IPS DF 6.9 (cell line): ENCODE results near the gene PFKL.

Source experiments
- DNase-seq: peaks from one replicate; pipeline ENCODE4 v3.0.0-alpha.2; 2013; ENCODE audit warnings: low read depth, low spot score
- H3K27ac ChIP-seq: one replicate; pipeline ENCODE4 v1.5.1; 2013; ENCODE audit warnings: low read length, control low read depth
- H3K27me3 ChIP-seq: 2 replicates; pipeline ENCODE4 v1.6.1; 2013; ENCODE audit warnings: mild to moderate bottlenecking, low read length; ENCODE audit not compliant: control insufficient read depth, insufficient read depth
- H3K36me3 ChIP-seq: 2 replicates; pipeline ENCODE4 v1.6.1; 2013; ENCODE audit warnings: low read length; ENCODE audit not compliant: control insufficient read depth, insufficient read depth
- H3K4me1 ChIP-seq: 2 replicates; pipeline ENCODE4 v1.6.1; 2013; ENCODE audit warnings: low read length; ENCODE audit not compliant: control insufficient read depth, insufficient read depth
- H3K4me3 ChIP-seq: 2 replicates; pipeline ENCODE4 v1.5.1; 2013; ENCODE audit warnings: mild to moderate bottlenecking, low read length
- H3K9me3 ChIP-seq: 2 replicates; pipeline ENCODE4 v1.6.1; 2013; ENCODE audit warnings: low read length, inconsistent platforms; ENCODE audit not compliant: control insufficient read depth, insufficient read depth
- WGBS: extraction: QIAGEN DNeasy Blood & Tissue Kit; methylation state at CpG from one replicate; pipeline ENCODE4 v1.1.7; 2013; ENCODE audit warnings: mixed read lengths, missing lambda C conversion rate; ENCODE audit not compliant: insufficient read length, insufficient coverage; 5-methylcytosine and 5-hydroxymethylcytosine counted together

Gene PFKL

GRCh38 chr21:44262338-44263056 lies 37.4 kb upstream of the PFKL start:
- H3K27me3 ChIP-seq, result no peaks in the 10 kb centered on the region
- no peak overlapping the region for H3K4me3 ChIP-seq
- no peak for DNase-seq
- H3K9me3 ChIP-seq, result no peaks in the 10 kb centered on the region
- no peaks in the 10 kb centered on the region for H3K36me3 ChIP-seq
- no peak overlapping the region for H3K27ac ChIP-seq
- no CpG with 5 or more reads among the region's 12 CpGs for WGBS
- peaks cover 3% of the 10 kb centered on the region; the same call in 1 of the 2 replicates for H3K4me1 ChIP-seq

GRCh38 chr21:44263221-44263760 lies 36.6 kb upstream of the PFKL start:
- no peak for DNase-seq
- Histone ChIP-seq H3K27me3 (no peaks in the 10 kb centered on the region), H3K4me3 (no peak overlapping the region), H3K36me3 (no peaks in the 10 kb centered on the region), H3K27ac (no peak overlapping the region), H3K4me1 (peaks cover 3% of the 10 kb centered on the region; the same call in 1 of the 2 replicates), H3K9me3 (no peaks in the 10 kb centered on the region)
- WGBS, result no CpG with 5 or more reads among the region's 18 CpGs

GRCh38 chr21:44263768-44264167 lies 36.1 kb upstream of the PFKL start:
- Histone ChIP-seq H3K4me1 (peaks cover 3% of the 10 kb centered on the region; the same call in 1 of the 2 replicates), H3K4me3 (no peak overlapping the region), H3K36me3 (no peaks in the 10 kb centered on the region), H3K27me3 (no peaks in the 10 kb centered on the region), H3K9me3 (no peaks in the 10 kb centered on the region), H3K27ac (no peak overlapping the region)
- no peak for DNase-seq
- no CpG with 5 or more reads among the region's 4 CpGs for WGBS

GRCh38 chr21:44265734-44266270 lies 34.1 kb upstream of the PFKL start:
- WGBS, result no CpG with 5 or more reads among the region's 17 CpGs
- Histone ChIP-seq H3K36me3 (no peaks in the 10 kb centered on the region), H3K4me3 (no peak overlapping the region), H3K9me3 (no peaks in the 10 kb centered on the region), H3K27me3 (no peaks in the 10 kb centered on the region), H3K27ac (no peak overlapping the region), H3K4me1 (peaks cover 3% of the 10 kb centered on the region; the same call in 1 of the 2 replicates)
- no peak for DNase-seq

- Histone ChIP-seq H3K4me1 (peaks cover 3% of the 10 kb centered on the region; the same call in 1 of the 2 replicates), H3K9me3 (no peaks in the 10 kb centered on the region), H3K4me3 (no peak overlapping the region), H3K27ac (no peak overlapping the region), H3K36me3 (no peaks in the 10 kb centered on the region), H3K27me3 (no peaks in the 10 kb centered on the region)
- no CpG with 5 or more reads among the region's 19 CpGs for WGBS
- no peak for DNase-seq
Measured at GRCh38 chr21:44267655-44268142, 32.2 kb upstream of the PFKL start.

- no peak overlapping the region for H3K4me3 ChIP-seq
- WGBS, result no CpG with 5 or more reads among the region's 8 CpGs
- no peaks in the 10 kb centered on the region for H3K9me3 ChIP-seq
- H3K4me1 ChIP-seq, result no peaks in the 10 kb centered on the region
- H3K27me3 ChIP-seq, result no peaks in the 10 kb centered on the region
- DNase-seq, result no peak
- no peaks in the 10 kb centered on the region for H3K36me3 ChIP-seq
- no peak overlapping the region for H3K27ac ChIP-seq
Measured at GRCh38 chr21:44269090-44269489, 30.8 kb upstream of the PFKL start.

- no CpG with 5 or more reads among the region's 18 CpGs for WGBS
- DNase-seq, result no peak
- Histone ChIP-seq H3K4me1 (no peaks in the 10 kb centered on the region), H3K36me3 (no peaks in the 10 kb centered on the region), H3K27me3 (no peaks in the 10 kb centered on the region), H3K27ac (no peak overlapping the region), H3K9me3 (no peaks in the 10 kb centered on the region), H3K4me3 (no peak overlapping the region)
Measured at GRCh38 chr21:44271558-44272283, 28.1 kb upstream of the PFKL start.

- no peak overlapping the region for H3K4me3 ChIP-seq
- WGBS, result no CpG with 5 or more reads among the region's 18 CpGs
- no peak for DNase-seq
- H3K4me1 ChIP-seq, result no peaks in the 10 kb centered on the region
- no peaks in the 10 kb centered on the region for H3K36me3 ChIP-seq
- no peak overlapping the region for H3K27ac ChIP-seq
- no peaks in the 10 kb centered on the region for H3K9me3 ChIP-seq
- H3K27me3 ChIP-seq, result no peaks in the 10 kb centered on the region
Measured at GRCh38 chr21:44272284-44272858, 27.5 kb upstream of the PFKL start.

- no peaks in the 10 kb centered on the region for H3K27me3 ChIP-seq
- H3K27ac ChIP-seq, result no peak overlapping the region
- no peak overlapping the region for H3K4me3 ChIP-seq
- H3K4me1 ChIP-seq, result no peaks in the 10 kb centered on the region
- no peaks in the 10 kb centered on the region for H3K9me3 ChIP-seq
- no peak for DNase-seq
- no peaks in the 10 kb centered on the region for H3K36me3 ChIP-seq
- no CpG with 5 or more reads among the region's 7 CpGs for WGBS
Measured at GRCh38 chr21:44273046-44273445, 26.8 kb upstream of the PFKL start.

GRCh38 chr21:44275041-44275440 lies 24.8 kb upstream of the PFKL start:
- no CpG with 5 or more reads among the region's 5 CpGs for WGBS
- H3K27ac ChIP-seq, result no peak overlapping the region
- no peak for DNase-seq
- no peaks in the 10 kb centered on the region for H3K9me3 ChIP-seq
- no peaks in the 10 kb centered on the region for H3K4me1 ChIP-seq
- H3K4me3 ChIP-seq, result no peak overlapping the region
- no peaks in the 10 kb centered on the region for H3K36me3 ChIP-seq
- H3K27me3 ChIP-seq, result no peaks in the 10 kb centered on the region
